ENCODE measurements around the gene KCNG1.

DNA sequence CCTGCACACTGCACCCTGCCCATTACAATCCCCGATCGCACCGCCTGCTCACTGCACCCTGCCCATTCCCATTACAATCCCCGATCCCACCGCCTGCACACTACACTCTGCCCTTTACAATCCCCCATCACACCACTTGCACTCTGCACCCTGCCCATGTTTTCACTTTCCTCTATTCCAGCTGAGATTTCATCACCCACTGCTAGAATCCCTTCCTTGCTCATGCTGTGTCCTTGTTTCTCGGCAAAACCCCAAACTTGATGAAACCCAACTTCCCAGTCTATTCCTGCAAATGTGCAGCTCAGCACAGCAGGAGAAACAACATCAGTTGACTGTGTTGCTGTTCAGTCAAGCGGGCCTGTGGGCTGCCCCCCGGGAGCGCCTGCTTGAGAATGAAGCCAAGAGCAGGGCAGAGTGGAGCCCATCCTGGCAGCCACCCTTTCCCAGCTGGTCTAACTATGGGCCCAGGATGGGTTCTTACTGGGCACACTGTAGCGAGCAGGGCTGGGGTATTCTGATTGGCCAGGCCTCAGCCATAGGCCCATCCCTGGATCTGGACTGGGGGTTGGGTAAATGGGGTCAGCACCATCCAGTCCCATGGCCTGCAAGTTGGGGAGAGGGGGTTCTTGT, 47.1 kb downstream of the KCNG1 start:
- TF ChIP-seq EZH2 (IDR thresholded peaks at IDR 0.05) (no peak), CTCF (IDR thresholded peaks at IDR 0.05) (no peak), EZH2phosphoT487 (IDR thresholded peaks at IDR 0.05) (no peak)
